HG02588 (cell line): ENCODE results near the gene U2SURP.
"Not testable (repeated sequence)": the region's sequence is repeated elsewhere in the genome, so short reads cannot be mapped to it uniquely, and the experiment has no call there.

Experiments
- ATAC-seq: cut with Tn5 transposase; IDR thresholded peaks from one replicate; pipeline ENCODE4 v1.9.1; 2021; ENCODE audit warnings: mild to moderate bottlenecking, moderate library complexity; ENCODE audit not compliant: unreplicated experiment

Gene U2SURP

DNA sequence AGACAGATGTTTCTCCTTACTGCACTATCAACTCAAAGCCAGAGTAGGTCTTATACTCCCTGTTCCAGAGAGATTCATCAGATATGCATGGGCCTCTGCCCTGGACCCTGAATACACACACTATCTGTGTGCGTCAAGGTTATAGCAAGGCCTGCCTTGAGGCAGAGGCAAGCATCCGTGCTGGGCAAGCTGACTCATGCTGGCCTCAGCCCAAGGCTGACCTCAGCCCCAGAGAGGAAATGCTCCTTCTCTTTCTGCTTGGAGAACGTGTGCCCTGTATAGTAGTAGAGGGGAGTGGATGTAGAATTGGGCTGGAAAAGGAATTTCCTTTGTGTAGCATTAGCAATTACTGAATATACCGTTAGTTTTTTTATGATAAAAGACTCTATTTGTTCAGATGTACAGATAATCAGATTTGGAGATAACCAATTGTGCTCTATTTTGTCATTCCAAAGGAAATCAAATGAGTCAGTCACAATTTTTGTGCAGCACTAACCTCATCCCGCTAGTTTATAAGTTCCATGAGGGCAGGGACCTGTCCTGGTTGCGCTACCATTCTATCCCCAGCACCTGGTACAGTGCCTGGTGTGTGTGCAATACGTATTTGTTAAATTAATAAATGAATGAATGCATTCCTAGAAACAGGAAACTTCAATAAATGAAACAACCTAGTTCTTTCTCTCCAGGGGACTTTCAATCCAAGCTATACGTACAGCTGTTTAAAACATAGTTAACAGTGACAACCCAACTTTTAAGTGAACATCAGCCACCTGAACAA, 24.6 kb upstream of the U2SURP start:
- ATAC-seq = no peak

DNA sequence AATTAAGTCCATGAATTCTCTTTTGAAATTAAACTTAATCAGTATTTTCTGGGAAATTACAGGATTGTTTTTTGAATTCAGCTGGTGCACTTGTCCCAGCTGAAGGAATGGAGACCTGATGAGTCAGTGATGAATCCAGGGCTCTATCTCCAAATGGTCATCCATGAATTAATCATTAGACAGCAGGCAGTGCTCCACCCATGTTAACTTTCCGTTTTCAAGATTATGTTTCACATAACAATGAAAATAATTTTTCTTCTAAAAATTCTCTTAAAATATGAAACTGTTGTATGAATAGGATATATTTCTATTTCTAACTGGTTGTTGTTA, 24.0 kb upstream of the U2SURP start:
- no peak for ATAC-seq

DNA sequence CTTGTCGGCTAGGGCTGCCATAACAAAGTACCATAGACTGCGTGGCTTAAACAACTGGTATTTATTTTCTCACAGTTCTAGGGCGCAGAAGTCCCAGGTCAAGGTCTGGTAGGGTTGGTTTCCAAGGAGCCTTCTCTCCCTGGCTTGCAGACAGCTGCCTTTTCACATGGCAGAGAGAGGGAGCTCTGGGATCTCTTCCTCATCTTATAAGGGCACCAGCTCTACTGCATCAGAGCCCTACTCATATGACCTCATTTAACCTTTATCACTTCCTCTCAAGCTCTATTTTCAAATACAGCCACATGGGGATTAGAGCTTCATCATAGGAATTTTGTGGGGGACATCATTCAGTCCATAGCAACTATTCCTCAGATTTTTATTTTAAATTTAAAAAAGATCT, 20.3 kb upstream of the U2SURP start:
- ATAC-seq = no peak

DNA sequence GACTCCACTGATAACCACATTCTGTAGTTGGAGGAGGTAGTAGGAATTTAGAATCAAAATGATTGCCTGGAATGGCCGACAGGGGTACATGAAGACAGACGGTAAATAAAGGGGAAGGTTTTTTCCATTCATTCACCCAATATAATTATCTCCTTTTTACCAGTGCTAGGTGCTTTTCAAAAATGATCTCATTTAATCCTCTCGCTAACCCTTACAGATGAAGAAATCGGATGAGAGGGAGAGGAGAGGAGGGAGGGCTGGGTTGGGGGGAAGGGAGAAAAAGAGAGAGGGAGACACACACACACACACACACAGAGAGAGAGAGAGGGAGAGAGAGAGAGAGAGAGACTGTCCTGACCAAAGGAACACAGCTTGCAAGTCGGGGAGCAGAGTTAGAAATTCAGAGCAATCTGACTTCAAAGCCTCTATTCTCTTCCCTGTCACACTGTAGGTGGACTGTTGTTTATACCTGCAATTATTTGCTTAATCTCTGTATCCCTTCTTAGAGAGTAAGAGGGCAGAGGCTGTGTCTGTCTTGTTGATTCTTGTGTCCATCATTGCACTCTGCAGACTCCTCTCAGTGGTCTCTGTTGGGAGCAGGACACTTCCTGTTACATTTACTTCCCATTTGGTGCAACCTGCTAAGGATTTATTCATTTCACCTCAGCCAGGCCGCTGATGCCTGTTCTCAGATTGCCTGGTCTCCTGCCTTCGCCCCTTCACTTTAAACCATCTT, 19.2 kb upstream of the U2SURP start:
- ATAC-seq = no peak

DNA sequence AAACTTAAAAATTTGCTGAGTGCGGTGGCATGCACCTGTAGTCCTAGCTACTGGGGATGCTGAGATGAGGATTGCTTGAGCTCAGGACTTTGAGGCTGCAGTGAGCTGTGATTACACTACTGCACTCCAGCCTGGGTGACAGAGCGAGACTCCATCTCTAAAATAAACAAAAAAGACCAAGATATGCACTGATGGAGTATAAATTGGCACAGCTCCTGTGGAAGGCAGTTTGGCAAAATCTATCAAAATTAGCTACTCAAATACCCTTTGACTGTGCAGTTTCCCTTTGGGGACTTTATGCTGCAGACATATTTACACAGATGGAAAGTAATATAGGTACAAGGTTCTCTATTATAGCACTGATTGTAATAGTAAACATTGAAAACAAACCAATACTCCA, 18.1 kb upstream of the U2SURP start:
- ATAC-seq = no peak

DNA sequence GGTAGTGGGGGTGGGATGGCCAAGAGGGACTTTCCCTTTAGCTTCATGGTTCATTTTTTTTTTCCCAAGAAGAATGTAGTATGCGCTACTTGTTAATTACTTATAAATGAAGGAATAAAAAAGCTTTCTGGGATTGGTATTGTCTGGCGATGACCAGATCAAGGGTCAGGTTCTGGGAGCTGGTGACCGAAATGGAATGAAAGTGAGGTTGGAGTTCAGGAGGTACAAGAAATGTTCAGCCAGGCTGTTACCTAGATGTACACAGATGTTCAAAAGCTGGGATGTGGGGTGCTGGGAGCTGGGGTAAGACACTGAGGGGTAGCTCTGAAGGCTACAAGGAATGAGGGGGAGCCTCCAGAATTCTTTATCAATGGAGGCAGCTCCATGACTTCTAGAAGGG, 17.1 kb upstream of the U2SURP start:
- ATAC-seq = no peak

DNA sequence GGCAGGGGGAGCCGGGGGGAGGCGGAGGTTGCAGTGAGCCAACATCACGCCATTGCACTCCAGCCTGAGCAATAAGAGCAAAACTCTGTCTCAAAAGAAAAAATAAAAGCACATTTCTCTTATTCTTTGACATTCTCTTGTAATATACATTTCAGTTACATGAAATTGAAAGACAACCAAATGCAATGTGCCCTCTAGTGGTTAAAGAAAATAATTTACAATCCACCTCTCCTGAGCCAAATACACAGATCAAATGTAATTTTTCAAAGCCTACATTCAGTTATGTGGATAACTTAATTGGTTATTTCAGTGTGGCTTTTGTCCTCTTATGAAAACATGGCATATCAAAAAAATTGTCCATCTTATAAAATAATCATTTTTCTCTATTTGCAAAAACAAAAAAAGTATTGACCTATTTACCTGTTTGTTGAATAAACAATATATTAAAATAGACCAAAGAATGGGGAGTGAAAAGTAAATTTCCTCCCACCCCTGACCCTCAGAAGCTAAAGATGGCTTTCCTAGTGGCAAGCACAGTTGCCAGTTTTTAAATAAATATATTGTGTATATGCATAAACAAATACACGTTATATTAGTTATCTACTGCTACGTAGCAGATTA, 14.2 kb upstream of the U2SURP start:
- peak; percentile 47 for ATAC-seq

DNA sequence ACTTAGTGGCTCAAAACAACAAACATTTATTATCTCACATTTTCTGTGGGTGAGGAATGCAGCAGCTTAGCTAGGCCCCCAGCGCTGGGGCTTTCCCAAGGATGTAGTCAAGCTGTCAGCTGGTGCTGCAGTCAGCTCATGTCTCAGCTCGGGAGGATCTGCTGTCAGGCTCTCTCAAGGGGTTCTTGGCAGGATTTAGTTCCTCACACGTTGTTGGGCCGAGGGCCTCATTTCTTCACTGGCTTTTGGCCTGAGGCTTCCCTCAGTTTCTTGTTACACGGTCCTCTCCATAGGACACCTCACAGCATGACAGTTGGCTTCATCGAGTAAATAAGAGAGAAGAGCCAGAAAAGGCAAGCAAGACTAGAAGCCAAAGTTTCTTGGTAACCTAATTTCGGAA, 13.7 kb upstream of the U2SURP start:
- peak; percentile 77 for ATAC-seq

DNA sequence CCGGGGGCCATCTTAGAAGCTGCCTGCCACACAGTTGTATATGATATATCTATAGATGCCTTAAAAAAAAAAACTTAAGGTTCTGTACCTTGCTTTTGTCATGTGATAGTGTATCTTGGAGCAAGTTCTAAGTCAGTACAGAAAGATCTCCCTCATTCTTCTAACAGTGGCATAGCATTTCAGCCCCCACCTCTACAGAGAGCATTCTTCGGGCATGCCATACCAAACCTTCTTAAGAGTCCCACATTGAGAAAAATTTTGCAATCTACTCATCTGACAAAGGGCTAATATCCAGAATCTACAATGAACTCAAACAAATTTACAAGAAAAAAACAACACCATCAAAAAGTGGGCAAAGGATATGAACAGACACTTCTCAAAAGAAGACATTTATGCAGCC, 13.1 kb upstream of the U2SURP start:
- not testable (repeated sequence) for ATAC-seq

DNA sequence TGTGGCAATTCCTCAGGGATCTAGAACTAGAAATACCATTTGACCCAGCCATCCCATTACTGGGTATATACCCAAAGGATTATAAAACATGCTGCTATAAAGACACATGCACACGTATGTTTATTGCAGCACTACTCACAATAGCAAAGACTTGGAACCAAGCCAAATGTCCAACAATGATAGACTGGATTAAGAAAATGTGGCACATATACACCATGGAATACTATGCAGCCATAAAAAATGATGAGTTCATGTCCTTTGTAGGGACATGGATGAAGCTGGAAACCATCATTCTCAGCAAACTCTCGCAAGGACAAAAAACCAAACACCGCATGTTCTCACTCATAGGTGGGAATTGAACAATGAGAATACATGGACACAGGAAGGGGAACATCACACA, 12.5 kb upstream of the U2SURP start:
- ATAC-seq = not testable (repeated sequence)

DNA sequence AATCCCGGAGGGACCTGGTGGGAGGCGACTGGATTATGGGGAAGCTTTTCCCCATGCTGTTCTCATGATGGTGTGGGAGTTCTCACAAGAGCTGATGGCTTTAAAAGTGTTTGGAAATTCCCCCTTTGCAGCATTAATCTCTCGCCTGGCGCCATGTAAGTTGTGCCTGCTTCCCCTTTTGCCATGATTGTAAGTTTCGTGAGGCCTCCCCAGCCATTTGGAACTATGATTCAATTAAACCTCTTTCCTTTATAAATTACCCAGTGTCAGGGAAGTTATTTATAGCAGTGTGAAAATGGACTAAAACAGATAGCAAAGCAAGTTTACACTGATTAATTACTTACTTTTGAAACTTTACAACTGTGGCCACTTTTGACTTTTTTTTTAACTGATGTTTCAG, 10.6 kb upstream of the U2SURP start:
- ATAC-seq = no peak

DNA sequence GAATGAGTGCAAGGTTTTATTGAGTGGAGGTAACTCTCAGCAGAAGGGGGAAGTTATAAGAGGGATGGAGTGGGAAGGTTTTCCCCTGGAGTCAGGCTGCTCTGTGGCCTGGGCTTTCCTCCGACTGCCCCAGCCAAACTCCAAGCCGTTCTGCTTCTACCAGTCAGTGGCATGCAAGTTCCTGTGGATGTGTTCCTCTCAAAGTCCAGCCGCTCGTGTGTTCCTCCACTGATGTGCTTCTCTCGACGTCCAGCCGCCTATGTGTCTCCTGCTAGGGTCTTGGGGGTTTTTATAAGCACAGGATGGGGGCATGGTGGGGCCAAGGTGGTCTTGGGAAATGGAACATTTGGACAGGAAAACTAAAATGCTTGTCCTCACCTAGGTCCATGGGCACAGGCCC, 9.0 kb upstream of the U2SURP start:
- no peak for ATAC-seq

DNA sequence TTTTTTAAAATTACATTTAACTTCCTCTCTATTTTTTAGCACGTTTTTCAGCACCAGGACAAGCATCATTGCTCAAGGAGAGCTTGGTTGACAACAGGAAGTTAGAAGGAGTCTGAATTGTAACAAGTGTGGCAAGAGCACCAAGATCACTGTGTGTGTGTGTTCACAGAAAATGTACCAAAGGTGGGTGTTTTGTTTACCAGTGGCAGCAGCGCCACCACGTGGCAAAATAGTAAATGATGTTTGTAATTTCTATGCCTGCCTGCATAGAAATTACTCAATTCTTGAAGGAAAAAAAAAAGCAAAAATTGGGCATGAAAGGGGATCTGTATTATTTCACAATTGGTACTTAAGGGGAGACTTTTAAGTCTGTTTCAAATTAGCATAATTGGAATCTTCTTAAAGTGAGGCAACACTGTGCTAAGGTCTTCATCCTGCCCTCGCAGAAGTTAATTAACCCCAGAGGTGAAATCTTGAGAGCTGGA, 7.4 kb upstream of the U2SURP start:
- peak; percentile 73 for ATAC-seq

DNA sequence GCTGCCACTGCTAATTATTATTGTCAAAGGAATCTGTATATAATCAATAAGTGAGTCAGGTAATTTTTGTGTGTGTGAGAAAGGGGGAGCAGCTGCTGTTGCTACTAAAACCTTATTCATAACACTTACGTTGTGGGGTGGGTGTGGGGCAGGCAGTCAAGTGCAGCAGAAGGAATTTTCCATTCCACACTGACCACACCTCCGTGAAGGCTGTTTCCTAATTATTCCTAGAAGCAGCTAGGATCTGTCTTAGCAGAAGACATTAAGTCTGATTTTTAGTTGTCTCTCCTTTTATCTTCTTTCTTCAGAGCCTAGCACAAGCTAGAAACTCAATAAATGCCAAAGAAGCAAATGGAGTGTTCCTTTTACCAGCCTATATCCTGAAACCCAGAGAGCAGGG, 4.0 kb upstream of the U2SURP start:
- ATAC-seq = no peak

DNA sequence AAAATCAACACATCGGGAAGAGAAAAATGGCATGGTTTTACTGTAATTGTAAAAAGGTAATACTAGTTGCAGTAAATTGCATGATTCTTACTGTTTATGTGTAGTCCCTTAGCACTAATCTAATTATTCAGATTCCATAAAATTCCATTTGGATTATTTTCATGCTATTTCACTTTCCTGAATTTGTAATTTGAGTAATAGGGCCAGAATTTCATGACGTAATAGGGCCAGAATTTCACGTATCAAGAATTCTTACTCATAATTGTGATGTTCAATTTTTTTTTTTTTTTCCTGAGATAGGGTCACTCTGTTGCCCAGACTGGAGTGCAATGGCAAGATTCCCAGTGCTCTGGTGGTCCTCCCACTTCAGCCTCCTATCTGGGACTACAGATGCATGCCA, 2.9 kb upstream of the U2SURP start:
- no peak for ATAC-seq

DNA sequence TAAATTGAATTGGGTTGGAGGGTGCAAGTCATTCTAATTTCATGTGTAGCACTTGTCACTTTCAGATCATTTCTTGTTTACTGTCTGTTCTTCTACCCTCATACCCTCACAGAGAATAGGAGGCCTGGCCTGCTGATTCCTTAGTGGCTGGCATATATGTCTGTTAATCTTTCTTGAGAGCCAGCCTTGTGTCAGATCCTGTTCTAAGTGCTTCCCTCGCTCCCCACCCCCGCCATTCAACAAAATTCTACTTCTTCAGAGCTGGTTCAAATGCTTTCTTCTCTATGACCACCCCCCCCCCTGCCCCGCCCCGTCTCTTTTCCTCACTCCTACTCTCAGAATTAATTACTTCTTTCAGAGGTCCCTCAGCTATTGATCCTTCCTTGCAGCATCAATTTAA, 1.5 kb upstream of the U2SURP start:
- ATAC-seq = no peak

DNA sequence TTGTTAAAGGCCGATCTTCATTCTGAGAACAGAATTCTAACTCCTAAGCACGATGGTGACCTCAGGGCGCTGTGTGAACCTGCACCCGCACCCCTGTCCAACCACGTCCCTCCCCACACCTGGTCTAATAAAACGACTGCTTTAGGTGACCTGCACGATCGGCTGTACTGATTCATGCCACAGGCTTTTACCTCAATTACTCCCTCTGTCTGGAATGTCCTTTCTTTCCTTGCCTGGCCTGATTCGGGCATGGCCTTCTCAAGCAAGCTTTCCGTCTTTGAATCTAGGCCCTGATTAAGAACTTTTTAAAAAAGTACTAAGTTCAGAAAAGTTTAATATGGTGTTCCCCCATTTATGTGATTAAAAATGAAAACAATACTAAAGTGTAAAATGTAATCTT, 842 bp upstream of the U2SURP start:
- ATAC-seq = no peak

DNA sequence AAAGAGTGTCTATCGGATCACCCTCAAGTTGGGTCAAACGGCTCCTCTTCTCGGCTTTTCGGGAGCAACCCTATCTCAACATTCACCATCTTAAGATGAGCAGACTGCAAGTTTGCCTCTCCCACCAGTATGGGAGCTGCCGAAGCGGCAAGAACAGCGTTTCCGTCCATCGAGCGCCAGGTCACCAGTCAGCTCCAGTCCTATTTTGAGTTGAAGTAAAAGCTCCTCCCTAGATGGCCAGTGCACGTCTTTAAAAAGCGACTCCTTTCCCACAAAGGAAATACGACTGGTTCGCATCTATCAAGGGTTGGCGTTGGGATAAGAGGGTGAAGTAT, 369 bp upstream of the U2SURP start:
- peak; percentile 67 for ATAC-seq

DNA sequence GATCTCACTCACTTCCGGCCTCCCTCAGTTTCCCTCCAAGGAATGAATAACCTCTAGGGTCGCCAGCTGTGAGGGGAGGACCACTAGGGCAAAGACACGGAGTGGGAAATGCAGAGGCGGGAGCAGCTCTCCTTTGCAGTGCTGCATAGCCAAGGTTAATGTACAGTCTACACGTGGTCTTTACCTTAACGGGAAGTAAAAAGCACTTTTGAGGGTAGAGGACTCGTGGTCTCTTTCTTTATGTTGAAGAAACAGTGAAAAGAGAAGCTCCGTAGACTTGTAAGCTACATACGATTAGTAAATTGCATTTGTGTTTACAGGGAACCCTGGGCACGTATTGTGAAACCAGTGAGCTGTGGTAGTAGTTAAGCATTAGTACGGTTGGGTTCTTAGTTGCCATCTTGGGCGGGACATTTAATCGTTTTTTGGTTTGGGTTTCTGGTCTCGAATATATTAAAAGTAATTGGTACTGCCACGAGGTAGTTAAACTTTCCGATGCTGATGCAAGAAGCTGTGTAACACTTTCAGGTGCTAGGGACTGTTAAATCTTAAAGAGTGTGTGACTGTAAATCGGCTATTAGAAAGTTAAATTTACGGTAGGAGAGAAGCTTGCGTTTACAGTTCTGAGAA, 828 bp downstream of the U2SURP start:
- peak; percentile 21 for ATAC-seq

DNA sequence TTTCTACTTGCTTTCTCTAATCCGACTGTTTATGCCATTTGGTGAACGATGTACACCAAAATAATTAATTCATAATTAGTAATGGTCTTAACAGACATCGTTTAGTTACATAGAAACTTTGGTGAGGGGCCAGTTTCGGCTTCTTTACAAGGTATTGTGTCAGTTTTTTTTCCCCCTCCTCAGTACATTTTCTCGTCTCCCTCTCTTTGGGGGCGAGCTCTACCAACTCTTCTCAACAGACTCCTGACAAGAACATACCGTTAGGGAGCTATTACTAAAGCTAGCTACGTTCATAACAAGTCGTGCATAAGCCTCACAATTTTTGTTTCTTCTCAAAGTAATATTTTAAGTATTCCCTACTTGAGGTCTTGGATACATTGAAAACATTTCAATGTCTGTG, 1.4 kb downstream of the U2SURP start:
- ATAC-seq = no peak

DNA sequence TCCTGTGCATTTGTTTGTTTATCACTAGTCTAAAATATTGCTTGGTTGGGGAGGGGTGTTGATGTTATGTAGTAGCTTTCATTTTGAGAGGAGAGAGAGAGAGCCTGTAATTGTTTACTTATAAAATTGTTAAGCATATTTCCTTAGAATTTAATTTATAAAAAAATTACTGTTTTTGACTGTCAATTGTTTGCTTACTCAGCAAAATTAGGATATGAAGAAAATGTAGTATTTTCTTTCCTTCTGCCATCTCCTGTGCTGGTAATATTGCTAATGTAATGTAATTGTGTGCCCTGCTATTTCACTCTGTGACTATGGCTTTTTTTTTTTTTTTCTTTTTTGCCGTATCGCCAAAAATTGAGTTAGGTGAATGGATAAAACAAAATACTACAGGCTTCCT, 3.5 kb downstream of the U2SURP start:
- ATAC-seq = no peak

DNA sequence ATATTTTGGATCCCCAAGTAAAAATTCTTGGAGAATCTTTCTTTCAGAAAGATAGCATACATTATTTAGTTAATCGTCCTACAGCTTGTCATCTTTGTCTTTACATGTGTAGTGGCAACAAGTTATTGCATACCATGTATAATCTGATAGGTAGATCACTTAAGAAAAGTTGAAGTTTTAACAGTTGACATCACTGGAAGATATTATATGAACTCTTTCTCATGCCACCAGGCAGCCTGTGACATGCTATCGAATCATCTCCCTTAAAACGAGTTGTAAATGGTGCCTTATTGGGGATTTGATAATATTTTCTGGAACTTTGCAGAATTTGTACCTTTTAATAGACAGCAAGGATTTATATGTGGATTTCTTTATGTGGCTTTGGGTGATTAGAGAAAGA, 8.7 kb downstream of the U2SURP start:
- no peak for ATAC-seq
